ENCODE results near the gene USP9X.

The USP9X gene

DNA sequence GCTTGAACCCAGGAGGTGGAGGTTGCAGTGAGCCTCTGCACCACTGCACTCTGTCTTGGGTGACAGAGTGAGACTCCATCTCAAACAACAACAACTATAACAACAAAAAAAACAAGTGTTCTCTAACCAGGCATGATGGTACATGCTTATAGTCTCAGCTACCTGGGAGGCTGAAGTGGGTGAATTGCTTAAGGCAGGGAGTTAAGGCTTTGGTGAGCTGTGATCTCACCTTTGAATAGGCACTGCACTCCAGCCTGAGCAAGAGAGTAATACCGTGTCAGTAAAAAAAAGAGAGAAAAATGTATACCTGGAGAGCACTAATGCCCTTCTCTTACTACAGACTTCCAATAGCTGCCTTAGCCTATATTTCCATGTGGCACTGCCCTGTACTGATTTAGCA, 18.9 kb upstream of the USP9X start:
- TF ChIP-seq, protein P1, sequence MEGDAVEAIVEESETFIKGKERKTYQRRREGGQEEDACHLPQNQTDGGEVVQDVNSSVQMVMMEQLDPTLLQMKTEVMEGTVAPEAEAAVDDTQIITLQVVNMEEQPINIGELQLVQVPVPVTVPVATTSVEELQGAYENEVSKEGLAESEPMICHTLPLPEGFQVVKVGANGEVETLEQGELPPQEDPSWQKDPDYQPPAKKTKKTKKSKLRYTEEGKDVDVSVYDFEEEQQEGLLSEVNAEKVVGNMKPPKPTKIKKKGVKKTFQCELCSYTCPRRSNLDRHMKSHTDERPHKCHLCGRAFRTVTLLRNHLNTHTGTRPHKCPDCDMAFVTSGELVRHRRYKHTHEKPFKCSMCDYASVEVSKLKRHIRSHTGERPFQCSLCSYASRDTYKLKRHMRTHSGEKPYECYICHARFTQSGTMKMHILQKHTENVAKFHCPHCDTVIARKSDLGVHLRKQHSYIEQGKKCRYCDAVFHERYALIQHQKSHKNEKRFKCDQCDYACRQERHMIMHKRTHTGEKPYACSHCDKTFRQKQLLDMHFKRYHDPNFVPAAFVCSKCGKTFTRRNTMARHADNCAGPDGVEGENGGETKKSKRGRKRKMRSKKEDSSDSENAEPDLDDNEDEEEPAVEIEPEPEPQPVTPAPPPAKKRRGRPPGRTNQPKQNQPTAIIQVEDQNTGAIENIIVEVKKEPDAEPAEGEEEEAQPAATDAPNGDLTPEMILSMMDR (conservative IDR thresholded peaks at IDR 0.05; ENCODE audit: low read depth, low read length) = no peak
- no peak overlapping the region for H3K4me3 ChIP-seq (ENCODE audit: low read depth, low read length)
- DNase-seq (ENCODE audit: low read depth) = no peak

DNA sequence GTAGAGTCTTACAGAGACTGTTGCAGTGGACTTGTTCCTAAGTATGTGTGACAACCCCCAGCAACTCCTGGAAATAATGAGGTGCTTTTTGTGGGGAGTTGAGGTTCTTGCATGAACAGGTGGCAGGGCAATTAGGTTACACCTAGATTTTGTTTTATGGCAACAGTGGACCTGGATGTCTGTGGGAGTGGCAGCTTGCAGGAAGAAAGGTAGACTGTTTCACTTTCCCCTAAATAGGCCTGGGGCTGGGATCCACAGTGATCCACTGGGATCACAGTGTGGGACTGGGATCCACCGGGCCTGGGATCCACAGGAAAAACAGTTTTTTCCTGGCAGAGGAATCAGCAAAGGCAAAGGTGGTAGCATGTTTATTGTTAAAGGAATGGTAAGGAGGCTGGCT, 18.3 kb upstream of the USP9X start:
- no peak for DNase-seq (ENCODE audit: low read depth)
- TF ChIP-seq, protein P1 (conservative IDR thresholded peaks at IDR 0.05; ENCODE audit: low read depth, low read length) = no peak
- no peak overlapping the region for H3K4me3 ChIP-seq (ENCODE audit: low read depth, low read length)

DNA sequence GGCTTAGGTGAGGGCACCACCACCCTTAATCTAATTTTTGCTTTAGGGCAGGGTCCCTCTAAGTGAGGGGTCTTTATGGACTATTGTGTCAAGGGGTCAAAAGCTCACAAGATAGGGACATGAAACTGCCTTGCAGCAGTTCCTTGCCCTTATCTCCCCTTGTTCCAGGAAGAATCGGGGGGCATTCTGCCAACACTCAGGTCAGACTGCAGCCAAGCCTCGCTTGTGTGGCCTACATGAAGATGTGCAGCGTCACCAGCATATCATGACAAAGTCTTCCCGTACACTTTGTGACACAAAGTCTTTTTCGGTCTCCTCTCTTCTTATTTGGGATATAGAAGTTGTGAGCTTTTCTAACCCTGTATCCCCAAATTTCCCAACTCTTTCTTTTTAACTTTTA, 17.5 kb upstream of the USP9X start:
- DNase-seq (ENCODE audit: low read depth) = no peak
- H3K4me3 ChIP-seq (ENCODE audit: low read depth, low read length) = no peak overlapping the region
- TF ChIP-seq, protein P1 (conservative IDR thresholded peaks at IDR 0.05; ENCODE audit: low read depth, low read length) = no peak

DNA sequence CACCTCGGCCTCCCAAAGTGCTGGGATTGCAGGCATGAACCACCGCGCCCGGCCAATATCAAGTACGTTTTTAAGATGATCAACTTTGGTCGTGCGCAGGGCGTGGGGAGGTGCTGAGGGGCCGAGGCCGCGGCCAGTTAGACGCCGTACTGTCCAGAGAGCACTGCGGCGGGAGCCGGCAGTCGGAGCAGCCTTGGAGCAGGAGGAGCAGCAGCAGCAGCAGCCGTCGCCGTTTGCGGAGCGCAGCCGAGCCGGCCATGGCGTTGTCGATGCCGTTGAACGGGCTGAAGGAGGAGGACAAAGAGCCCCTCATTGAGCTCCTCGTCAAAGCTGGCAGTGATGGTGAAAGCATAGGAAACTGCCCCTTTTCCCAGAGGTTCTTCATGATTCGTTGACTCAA, 8.5 kb upstream of the USP9X start:
- no peak overlapping the region for H3K4me3 ChIP-seq (ENCODE audit: low read depth, low read length)
- DNase-seq (ENCODE audit: low read depth) = no peak
- TF ChIP-seq, protein P1 (conservative IDR thresholded peaks at IDR 0.05; ENCODE audit: low read depth, low read length) = no peak

DNA sequence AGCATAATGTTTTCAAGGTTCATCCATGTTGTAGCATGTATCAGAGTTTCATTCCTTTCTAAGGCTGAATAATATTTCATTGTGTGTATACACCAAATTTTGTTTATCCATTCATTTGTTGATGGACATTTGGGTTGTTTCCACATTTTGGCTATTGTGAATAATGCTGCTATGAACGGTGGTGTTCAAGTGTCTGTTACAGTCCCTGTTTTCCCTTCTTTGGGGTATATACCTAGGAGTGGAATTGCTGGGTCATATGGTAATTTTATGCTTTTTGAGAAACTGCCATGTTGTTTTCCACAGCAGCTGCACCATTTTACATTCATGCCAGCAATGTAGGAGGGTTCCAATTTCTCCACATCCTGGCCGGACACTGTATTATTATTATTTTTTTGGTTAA, 3.4 kb upstream of the USP9X start:
- H3K4me3 ChIP-seq (ENCODE audit: low read depth, low read length) = no peak overlapping the region
- no peak for DNase-seq (ENCODE audit: low read depth)
- TF ChIP-seq, protein P1 (conservative IDR thresholded peaks at IDR 0.05; ENCODE audit: low read depth, low read length) = no peak

DNA sequence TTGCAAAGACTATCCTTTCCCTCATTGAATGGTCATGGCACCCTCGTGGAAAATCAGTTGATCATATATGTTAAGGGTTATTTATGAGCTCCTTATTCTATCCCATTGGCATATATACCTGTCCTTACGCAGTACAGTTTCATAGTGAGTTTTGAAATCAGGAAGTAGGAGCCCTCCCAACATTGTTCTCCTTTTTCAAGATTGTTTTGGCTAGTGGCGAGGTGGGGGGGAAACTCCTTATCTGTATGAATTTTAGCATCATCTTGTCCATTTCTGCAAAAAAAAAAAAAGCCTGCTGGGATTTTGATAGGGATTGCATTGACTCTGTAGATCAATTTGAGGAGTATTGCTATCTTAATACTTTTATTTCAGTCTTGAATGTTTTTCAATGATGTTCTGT, 2.5 kb upstream of the USP9X start:
- no peak overlapping the region for H3K4me3 ChIP-seq (ENCODE audit: low read depth, low read length)
- no peak for DNase-seq (ENCODE audit: low read depth)
- TF ChIP-seq, protein P1 (conservative IDR thresholded peaks at IDR 0.05; ENCODE audit: low read depth, low read length) = no peak

DNA sequence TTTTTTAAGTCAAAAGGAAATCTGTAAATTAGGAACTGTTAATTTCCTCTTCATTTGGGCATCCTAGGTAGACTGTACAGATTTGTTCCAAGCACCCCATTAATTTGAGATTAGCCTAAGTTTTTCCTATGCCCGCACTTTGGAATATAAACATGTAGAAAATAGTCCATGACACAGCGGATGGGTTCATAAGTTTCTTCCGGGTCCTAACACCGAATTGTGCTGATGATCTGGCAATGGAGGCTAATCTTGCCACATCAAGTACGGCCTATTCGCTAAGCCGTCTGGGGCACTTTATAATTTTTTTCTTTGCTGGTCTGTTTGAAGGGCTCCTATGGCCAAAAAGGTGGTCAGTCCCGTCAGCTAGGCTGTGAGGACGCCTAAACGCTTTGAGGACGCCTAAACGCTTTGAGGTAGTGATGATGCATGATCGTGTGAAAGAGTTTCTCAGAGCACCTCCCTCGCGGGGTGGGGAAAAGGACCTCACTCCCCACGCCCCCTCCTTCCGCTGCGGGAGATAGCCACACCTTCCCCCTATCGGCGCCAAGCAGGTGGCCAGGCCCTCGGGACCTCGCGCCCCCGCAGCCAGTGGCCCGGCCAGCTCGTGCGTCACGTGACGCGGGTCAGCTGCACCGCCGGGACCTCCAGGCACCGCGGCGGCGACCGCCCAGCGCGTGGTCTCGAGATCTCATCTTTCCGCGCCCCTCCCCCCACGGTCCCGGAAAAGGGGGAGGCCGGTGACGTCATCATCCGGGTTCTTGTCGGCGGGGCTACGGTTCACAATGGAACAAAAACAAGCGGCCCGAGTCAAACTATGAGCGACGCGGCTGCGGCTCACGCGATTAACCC, 977 bp upstream of the USP9X start:
- DNase-seq (ENCODE audit: low read depth) = peak; percentile 97
- TF ChIP-seq, protein P1 (conservative IDR thresholded peaks at IDR 0.05; ENCODE audit: low read depth, low read length) = no peak
- H3K4me3 ChIP-seq (ENCODE audit: low read depth, low read length) = peak overlapping the region; percentile 71
